Astrocyte of the cerebellum (primary cell): ENCODE results near the gene CEND1.
A peak's percentile ranks its signal among the peaks of the same experiment; 100 is the strongest.
"Not testable (repeated sequence)": the region's sequence is repeated elsewhere in the genome, so short reads cannot be mapped to it uniquely, and the experiment has no call there.

Source experiments
- DNase-seq: peaks from one replicate; pipeline ENCODE4 v3.0.0-alpha.2; 2011; ENCODE audit warnings: low read depth
- H3K4me3 ChIP-seq: 2 replicates; pipeline ENCODE4 v1.5.1; 2011; ENCODE audit warnings: mild to moderate bottlenecking, low read depth, low read length, moderate library complexity
- CTCF ChIP-seq: IDR thresholded peaks from 2 replicates; pipeline ENCODE4 v1.5.1; 2012; ENCODE audit warnings: low read length, low read depth, moderate library complexity, mild to moderate bottlenecking; ENCODE audit errors: missing control alignments
- in situ Hi-C: cut with HindIII; loops from 2 replicates; pipeline ENCODE4 v1.10.0; 2017; ENCODE audit warnings: low sequenced_read_pairs

The CEND1 gene

GRCh38 chr11:747158-748006, 42.5 kb downstream of the CEND1 start, which contains the start of gene TALDO1:
Gene TALDO1, plus strand, starts transcription at chr11:747464. Its CDS starts 18 bp downstream, at chr11:747482.
- peak within 1 kb of the TSS; percentile 84 for H3K4me3 ChIP-seq
- in situ Hi-C loops, result no loop called here
- peak; percentile 16 for TF ChIP-seq CTCF
- DNase-seq, result peak; percentile 56

DNA sequence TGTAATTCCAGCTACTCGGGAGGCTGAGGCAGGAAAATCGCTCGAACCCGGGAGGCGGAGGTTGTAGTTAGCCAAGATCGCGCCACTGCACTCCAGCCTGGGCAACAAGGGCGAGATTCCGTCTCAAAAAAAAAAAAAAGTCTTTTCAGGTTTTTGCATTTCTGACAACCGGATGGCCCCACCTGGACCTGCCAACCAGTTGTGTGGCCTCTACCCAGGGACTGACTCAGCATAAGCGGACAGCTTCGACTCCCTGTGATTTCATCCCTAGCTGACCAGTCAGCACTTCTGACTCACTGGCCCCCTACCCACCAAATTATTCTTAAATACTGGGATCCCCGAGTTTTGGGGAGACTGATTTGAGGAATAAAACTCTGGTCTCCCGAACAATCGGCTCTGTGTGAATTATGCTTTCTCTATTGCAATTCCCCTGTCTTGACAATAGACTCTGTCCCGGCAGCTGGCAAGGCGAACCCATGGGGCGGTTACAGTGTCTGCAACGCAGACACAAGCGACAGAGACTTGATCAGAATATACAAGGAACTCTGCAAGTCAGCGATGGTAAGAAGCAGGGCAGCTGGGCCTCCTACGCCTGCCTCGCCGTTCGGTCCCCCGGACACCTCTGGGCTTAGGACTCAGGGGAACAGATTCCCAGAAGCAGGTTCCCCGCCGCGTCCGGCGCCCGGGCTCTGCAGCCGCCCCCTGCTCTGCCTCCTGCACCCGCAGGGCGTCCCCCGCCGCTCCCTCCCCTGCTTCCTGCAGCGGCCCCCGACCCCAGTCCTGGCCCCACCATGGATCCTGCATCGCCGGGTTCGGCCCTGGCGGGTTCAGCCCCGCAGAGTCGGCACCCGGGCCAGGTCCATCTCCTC, 43.4 kb downstream of the CEND1 start:
- peak overlapping the region; percentile 84 for H3K4me3 ChIP-seq
- in situ Hi-C loops, result no loop called here
- no peak for TF ChIP-seq CTCF
- DNase-seq, result no peak

- TF ChIP-seq CTCF, result no peak
- in situ Hi-C loops, result no loop called here
- no peak overlapping the region for H3K4me3 ChIP-seq
- no peak for DNase-seq
Measured at GRCh38 chr11:745428-745827, 44.5 kb downstream of the CEND1 start.

DNA sequence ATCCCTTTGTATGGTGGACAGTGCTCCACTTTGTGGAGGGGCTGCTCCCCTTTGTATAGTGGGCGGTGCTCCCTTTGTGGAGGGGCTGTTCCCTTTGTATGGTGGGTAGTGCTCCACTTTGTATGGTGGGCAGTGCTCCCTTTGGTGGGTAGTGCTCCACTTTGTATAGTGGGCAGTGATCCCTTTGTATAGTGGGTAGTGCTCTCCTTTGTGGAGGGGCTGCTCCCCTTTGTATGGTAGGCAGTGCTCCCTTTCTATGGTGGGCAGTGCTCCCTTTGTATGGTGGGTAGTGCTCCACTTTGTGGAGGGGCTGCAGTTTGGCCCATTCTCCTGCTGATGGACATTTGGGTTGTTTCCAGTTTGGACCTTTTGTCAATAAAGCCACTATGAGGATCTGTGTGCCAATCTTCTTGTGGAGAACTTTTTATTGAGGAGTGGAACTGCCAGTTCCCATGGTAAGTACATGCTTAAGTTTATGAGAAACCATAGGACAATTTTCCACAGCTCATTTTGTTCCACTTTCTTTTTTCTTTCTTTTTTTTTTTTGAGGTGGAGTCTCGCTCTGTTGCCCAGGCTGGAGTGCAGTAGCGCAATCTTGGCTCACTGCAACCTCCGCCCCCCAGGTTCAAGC, 47.2 kb downstream of the CEND1 start:
- DNase-seq, result no peak
- in situ Hi-C loops, result no loop called here
- TF ChIP-seq CTCF, result no peak
- H3K4me3 ChIP-seq, result no peak overlapping the region

- H3K4me3 ChIP-seq, result no peak overlapping the region
- TF ChIP-seq CTCF, result no peak
- DNase-seq, result no peak
- in situ Hi-C loops, result no loop called here
Measured at GRCh38 chr11:742156-742546, 47.7 kb downstream of the CEND1 start.

DNA sequence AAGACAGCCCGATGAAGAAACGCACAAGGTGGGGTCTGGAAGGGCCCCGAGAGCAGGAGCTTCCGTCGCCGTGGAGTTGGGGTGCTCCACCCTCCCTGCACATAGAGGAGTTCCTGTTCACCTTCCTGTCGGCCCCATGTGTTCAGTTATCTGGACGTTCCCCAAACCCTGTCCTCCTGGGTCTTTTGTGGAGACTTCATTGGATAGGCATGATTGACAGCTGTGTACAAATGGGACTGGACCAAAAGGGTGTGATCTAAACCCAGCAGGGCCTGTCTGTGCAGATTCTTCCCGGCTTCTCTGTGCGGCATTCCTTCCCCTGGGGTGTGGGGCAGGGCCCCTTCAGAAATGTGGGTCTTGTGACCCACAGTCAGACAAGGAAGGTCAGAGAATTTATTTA, 52.0 kb downstream of the CEND1 start:
- H3K4me3 ChIP-seq, DNase-seq, in situ Hi-C loops: not testable (repeated sequence)
